DOHH2 (cell line): ENCODE data around the gene MAF.

Experiments
- CTCF ChIP-seq: fragments of 200-600 bp; sonication (generic); IDR thresholded peaks from one replicate; pipeline ENCODE4 v1.5.1; 2014; ENCODE audit warnings: antibody characterized with exemption, mild to moderate bottlenecking, low read depth, low read length; ENCODE audit not compliant: poor library complexity, severe bottlenecking
- EZH2phosphoT487 ChIP-seq: fragments of 200-600 bp; sonication (generic); IDR thresholded peaks from 2 replicates; pipeline ENCODE4 v1.6.1; 2017; ENCODE audit warnings: borderline replicate concordance, mild to moderate bottlenecking, antibody characterized with exemption, low read length, moderate library complexity, mixed read lengths

- TF ChIP-seq CTCF = no peak
- TF ChIP-seq EZH2phosphoT487 = no peak
These were observed 3.1 kb downstream of the MAF start for GRCh38 chr16:79597277-79598062.
